Cardiac muscle cell (in vitro differentiated cells and primary cell): ENCODE data around the gene PHF20. TPM values are rescaled to one million over a fixed set of nuclear protein-coding genes. Genes with fewer than 3 reads are reported as not detected.
"Not testable (repeated sequence)": the region's sequence is repeated elsewhere in the genome, so short reads cannot be mapped to it uniquely, and the experiment has no call there.

ENCODE experiments used
- DNase-seq, 2 donors: peaks; one replicate each; pipeline versions ENCODE4 v3.0.0 to v3.0.0-alpha.2; 2010 to 2017; ENCODE audit warnings: low read depth in 1 of 2, low spot score in 1 of 2
- H3K27ac ChIP-seq: fragments of 200-600 bp; sonication (generic); 2 replicates; pipeline ENCODE4 v1.5.1; 2016
- H3K27me3 ChIP-seq: fragments of 200-600 bp; sonication (generic); 2 replicates; pipeline ENCODE4 v1.6.0; 2016; ENCODE audit warnings: control low read depth
- H3K36me3 ChIP-seq: fragments of 200-600 bp; sonication (generic); 2 replicates; pipeline ENCODE4 v1.5.1; 2016; ENCODE audit warnings: control low read depth
- H3K4me1 ChIP-seq: fragments of 200-600 bp; sonication (generic); 2 replicates; pipeline ENCODE4 v1.8.1; 2017; ENCODE audit warnings: low read depth, mild to moderate bottlenecking, mixed run types
- H3K4me3 ChIP-seq: fragments of 200-600 bp; sonication (generic); 2 replicates; pipeline ENCODE4 v1.5.1; 2016; ENCODE audit warnings: mild to moderate bottlenecking
- H3K9me3 ChIP-seq: fragments of 200-600 bp; sonication (generic); 2 replicates; pipeline ENCODE4 v1.5.1; 2017; ENCODE audit warnings: low read depth, mild to moderate bottlenecking, control low read depth
- polyA plus RNA-seq: library from polyadenylated mRNA; unstranded; fragments of >200 nt; fragmentation: Nextera tagmentation; extraction: Ambion mirVana; gene quantifications from 2 replicates; pipeline ENCODE4 v1.2.1, GENCODE V29; 2016
- total RNA-seq: library from RNA; depleted of rRNA; stranded (reverse); fragments of >200 nt; gene quantifications from 2 replicates; pipeline ENCODE4 v1.2.3, GENCODE V29; 2016
- TF ChIP-seq, protein P1 (sequence below): IDR thresholded peaks from 2 replicates; pipeline ENCODE4 v1.5.1; 2012; ENCODE audit warnings: low read depth, mild to moderate bottlenecking, low read length

The PHF20 gene
- total and polyA plus RNA-seq, 2 experiments from 2014 or later = 42.0 to 49.6 TPM

DNA sequence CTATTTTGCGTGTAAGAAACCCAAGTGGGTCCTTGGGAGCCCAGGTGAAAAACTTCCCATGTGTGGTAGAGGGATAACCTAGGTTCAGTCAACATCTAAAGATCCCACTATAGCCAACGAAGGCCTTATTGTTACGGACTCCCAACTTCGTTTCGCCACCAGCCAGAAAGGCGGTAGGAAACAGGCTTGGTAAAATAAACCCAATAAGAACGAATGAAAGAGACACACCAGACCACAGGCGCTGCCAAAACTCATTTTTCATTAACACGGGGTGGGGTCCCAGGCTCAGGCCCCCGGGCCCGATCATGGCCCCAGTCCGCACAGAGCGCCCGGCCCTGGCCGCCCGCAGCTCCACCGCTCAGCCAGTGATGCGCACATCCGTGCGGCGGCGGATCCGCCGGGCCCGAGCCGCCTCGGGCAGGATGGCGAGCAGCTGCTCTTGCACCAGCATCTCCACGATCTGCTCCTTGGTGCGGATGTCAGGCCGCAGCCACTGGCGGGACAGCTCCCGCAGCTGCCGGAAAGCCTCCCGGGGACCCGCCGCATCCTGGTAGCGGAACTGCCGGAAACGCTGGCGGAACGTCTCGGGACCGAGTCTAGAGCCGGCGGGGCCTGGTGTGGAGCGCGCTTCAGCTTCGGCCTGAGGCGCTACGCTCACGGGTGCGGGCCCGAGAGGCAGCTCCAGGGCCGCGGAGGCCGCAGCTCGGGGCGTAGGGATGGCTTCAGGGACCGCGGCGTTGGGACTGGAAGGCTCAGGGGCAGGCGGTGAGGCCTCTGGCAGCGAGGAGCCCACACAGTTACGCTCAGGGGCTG is 181.8 kb downstream of the PHF20 start:
- Histone ChIP-seq H3K4me3 (peak overlapping the region; percentile 83), H3K4me1 (peaks cover 16% of the 10 kb centered on the region), H3K27me3 (no peaks in the 10 kb centered on the region), H3K9me3 (no peaks in the 10 kb centered on the region), H3K36me3 (no peaks in the 10 kb centered on the region), H3K27ac (peak overlapping the region; percentile 99)
- peak; percentile 53 to 65 for DNase-seq
- TF ChIP-seq, protein P1, sequence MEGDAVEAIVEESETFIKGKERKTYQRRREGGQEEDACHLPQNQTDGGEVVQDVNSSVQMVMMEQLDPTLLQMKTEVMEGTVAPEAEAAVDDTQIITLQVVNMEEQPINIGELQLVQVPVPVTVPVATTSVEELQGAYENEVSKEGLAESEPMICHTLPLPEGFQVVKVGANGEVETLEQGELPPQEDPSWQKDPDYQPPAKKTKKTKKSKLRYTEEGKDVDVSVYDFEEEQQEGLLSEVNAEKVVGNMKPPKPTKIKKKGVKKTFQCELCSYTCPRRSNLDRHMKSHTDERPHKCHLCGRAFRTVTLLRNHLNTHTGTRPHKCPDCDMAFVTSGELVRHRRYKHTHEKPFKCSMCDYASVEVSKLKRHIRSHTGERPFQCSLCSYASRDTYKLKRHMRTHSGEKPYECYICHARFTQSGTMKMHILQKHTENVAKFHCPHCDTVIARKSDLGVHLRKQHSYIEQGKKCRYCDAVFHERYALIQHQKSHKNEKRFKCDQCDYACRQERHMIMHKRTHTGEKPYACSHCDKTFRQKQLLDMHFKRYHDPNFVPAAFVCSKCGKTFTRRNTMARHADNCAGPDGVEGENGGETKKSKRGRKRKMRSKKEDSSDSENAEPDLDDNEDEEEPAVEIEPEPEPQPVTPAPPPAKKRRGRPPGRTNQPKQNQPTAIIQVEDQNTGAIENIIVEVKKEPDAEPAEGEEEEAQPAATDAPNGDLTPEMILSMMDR = no peak

DNA sequence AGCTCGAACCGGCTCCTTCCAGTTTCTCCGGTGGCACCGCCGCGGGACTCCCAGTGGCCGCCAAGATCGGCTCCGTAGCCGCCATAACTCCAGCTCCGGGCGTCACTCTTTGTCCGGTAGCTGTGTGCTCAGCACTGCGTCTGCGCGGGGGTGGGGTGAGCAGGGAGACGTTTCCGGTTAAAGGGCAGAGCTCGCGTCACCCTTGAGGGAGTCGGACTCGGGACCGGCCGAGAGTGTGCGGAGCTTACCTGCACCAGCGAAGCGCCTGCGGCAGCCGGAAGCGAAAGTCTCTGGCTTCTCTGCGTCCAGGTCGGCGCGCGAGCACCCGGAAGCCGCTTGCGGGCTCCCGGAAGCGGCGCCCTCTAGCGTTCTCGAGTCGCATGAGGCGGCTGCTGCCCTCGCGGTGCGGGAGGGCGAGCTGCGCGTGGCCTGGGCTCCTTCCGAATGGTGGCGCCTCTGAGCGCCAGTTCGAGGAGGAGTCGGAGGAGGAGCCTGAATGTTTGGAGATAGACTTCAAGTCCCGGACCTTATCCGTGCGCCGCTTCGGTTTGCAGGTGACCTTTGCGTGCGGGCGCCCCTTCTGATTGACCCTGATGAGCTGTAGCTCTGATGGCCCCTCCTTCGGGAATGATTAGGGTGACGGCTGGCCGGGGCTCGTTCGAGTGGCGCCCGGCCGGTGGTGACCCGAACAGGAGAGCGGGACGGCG is 182.5 kb downstream of the PHF20 start, which contains the start of gene SCAND1:
Gene SCAND1, minus strand, starts transcription at position 303 of the 707 bp plus-strand sequence. Its CDS starts 218 bp downstream, at position 85.
- no peaks in the 10 kb centered on the region for H3K27me3 ChIP-seq
- H3K9me3 ChIP-seq = no peaks in the 10 kb centered on the region
- peak; percentile 97 to 98 for DNase-seq
- TF ChIP-seq, protein P1 = peak; percentile 98
- peaks cover 16% of the 10 kb centered on the region for H3K4me1 ChIP-seq
- peak within 1 kb of the TSS; percentile 99 for H3K27ac ChIP-seq
- H3K4me3 ChIP-seq = peak within 1 kb of the TSS; percentile 83
- no peaks in the 10 kb centered on the region for H3K36me3 ChIP-seq

DNA sequence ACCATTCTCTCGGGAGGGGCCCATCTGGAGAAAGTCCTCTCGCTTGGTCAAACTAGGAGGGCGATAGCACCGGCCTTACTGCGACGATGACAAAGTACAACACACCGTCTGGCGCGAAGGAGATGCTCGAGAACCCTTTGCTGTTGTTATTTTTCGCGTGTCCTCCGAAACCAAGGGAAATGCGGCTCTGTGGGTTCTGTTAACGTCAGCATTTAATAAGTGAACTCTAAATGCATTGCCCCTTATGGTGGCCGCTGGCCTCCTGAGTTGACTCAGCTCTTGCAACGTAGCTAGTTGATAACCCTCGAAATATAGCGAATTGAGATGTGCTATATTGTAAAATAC is 183.1 kb downstream of the PHF20 start:
- DNase-seq = peak in 1 of 2 donors; percentile 64
- peaks cover 16% of the 10 kb centered on the region for H3K4me1 ChIP-seq
- TF ChIP-seq, protein P1 = no peak
- peak overlapping the region; percentile 99 for H3K27ac ChIP-seq
- H3K9me3 ChIP-seq = no peaks in the 10 kb centered on the region
- H3K36me3 ChIP-seq = no peaks in the 10 kb centered on the region
- no peaks in the 10 kb centered on the region for H3K27me3 ChIP-seq
- H3K4me3 ChIP-seq = peak overlapping the region; percentile 83

DNA sequence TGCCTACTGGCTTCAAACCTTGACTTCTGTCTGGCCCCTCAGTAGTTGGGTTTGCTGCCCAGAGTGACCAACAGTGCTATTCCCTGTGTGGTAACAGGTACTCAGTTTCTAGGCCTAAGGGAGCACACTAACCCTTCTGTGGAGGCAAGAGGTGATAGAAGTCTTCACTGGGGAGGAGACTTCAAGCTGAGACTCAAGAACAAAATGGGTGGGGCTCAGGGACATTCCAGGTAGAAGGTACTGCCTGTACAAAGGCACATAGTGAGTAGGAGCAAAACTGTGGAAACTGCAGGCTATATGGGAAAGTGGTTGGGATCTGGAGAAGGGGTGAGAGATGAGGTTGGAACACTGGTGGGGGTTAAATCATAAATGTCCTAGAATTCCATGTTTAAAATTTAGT is 184.8 kb downstream of the PHF20 start:
- Histone ChIP-seq H3K36me3 (no peaks in the 10 kb centered on the region), H3K4me3 (no peak overlapping the region), H3K9me3 (no peaks in the 10 kb centered on the region), H3K4me1 (peaks cover 16% of the 10 kb centered on the region), H3K27me3 (no peaks in the 10 kb centered on the region), H3K27ac (no peak overlapping the region)
- DNase-seq = no peak
- TF ChIP-seq, protein P1 = no peak

DNA sequence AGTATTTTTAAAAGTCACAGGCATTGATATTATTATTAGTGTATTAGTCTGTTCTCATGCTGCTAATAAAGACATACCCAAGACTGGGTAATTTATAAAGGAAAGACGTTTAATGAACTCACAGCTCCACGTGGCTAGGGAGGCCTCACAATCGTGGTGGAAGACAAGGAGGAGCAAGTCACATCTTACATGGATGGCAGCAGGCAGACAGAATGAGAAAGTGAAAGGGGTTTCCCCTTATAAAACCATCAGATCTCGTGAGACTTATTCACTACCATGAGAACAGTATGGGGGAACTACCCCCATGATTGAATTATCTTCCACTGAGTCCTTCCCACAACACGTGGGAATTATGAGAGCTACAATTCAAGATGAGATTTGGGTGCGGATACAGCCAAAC is 187.5 kb downstream of the PHF20 start:
- not testable (repeated sequence) for H3K36me3 ChIP-seq, DNase-seq, H3K4me1 ChIP-seq, H3K27ac ChIP-seq, H3K4me3 ChIP-seq, H3K27me3 ChIP-seq, H3K9me3 ChIP-seq

DNA sequence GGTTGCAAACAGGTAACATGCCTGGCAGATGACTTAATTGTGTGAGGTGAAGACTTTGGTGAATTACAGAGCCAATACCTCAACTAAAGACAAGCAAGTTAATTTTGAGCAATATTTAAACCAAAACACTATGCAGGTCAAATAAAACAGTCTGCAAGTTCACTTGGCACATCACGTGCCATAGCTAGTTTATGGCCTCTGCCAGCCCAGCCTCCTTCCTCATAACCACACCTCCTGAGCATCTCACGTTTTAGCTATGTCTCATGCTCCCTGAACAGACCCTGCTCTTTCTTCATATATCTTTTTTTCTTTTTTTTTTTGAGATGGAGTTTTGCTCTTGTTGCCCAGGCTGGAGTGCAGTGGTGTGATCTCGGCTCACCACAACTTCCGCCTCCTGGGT is 192.1 kb downstream of the PHF20 start:
- Histone ChIP-seq H3K9me3 (no peaks in the 10 kb centered on the region), H3K4me3 (no peak overlapping the region), H3K27ac (no peak overlapping the region), H3K36me3 (no peaks in the 10 kb centered on the region), H3K27me3 (no peaks in the 10 kb centered on the region), H3K4me1 (no peaks in the 10 kb centered on the region)
- DNase-seq = no peak
- TF ChIP-seq, protein P1 = no peak
